Measurements from ENCODE around the gene CTSD. TPM values are rescaled to one million over a fixed set of nuclear protein-coding genes. Genes with fewer than 3 reads are reported as not detected.
A peak's percentile ranks its signal among the peaks of the same experiment; 100 is the strongest.

CTSD gene
- polyA plus RNA-seq, 1 of the 3 experiments (the other 2 are of a cell fraction) = 187 TPM

GRCh38 chr11:1749395-1750351 is 14.1 kb downstream of the CTSD start:
- no peak overlapping the region for H3K9ac ChIP-seq
- peaks cover 0 to 79% of the 10 kb centered on the region in 2 experiments; a peak in 1 of 4 replicates for H3K4me1 ChIP-seq (ENCODE audit: control insufficient read depth in 1 of 2, insufficient read depth in 2 of 2, low read depth in 1 of 2, low read length in 1 of 2)
- H3K9me2 ChIP-seq = no peaks in the 10 kb centered on the region
- no peaks in the 10 kb centered on the region for H3K79me2 ChIP-seq (ENCODE audit: insufficient read depth)
- H3K4me2 ChIP-seq = peak overlapping the region; percentile 71; the same call in 1 of the 2 replicates
- H3K4me3 ChIP-seq (ENCODE audit: low read depth in 2 of 2, low read length in 1 of 2) = peak overlapping the region in 1 of 2 experiments; percentile 50; a peak in 2 of 4 replicates
- no peak for DNase-seq
- H3K27me3 ChIP-seq (ENCODE audit: insufficient read depth) = no peaks in the 10 kb centered on the region
- WGBS (ENCODE audit: low lambda C conversion rate) = 72% methylated on average over 25 of the region's 25 CpGs
- H3K27ac ChIP-seq (ENCODE audit: low read depth in 2 of 2, low read length in 1 of 2) = peak overlapping the region in 1 of 2 experiments; percentile 92; a peak in 1 of 4 replicates
- no peak overlapping the region for H2AFZ ChIP-seq (ENCODE audit: low read depth)
- CTCF ChIA-PET = interaction anchor here (0.8 to 5.4 kb wide), 6 partner anchors 57 to 175 kb away, joined by 3 to 39 read pairs (median 4); partner anchors contain the start of gene SYT8
- peaks cover 7% of the 10 kb centered on the region for H3F3A ChIP-seq (replicated peaks; ENCODE audit: insufficient read depth)
- POLR2A ChIA-PET = interaction anchor here (1.0 to 1.7 kb wide), 2 partner anchors 13 to 56 kb away, joined by 3 to 5 read pairs; no protein-coding TSS in a partner anchor
- no peaks in the 10 kb centered on the region for H3K9me3 ChIP-seq
- no peak for TF ChIP-seq NFIC (IDR thresholded peaks at IDR 0.05; ENCODE audit: borderline replicate concordance)
- TF ChIP-seq EZH2phosphoT487 (IDR thresholded peaks at IDR 0.05; ENCODE audit: borderline replicate concordance, low read depth) = no peak
- peaks cover 0 to 8% of the 10 kb centered on the region in 2 experiments for H3K36me3 ChIP-seq (replicated peaks in 1 of 2; ENCODE audit: control insufficient read depth in 1 of 2, insufficient read depth in 2 of 2, low read length in 1 of 2)
- no peaks in the 10 kb centered on the region for H4K20me1 ChIP-seq (ENCODE audit: insufficient read depth)

GRCh38 chr11:1748636-1749394 is 14.9 kb downstream of the CTSD start:
- no peak overlapping the region for H3K9ac ChIP-seq
- no peak for TF ChIP-seq FOXJ3 (CRISPR knock-in tag; IDR thresholded peaks at IDR 0.05)
- no peak for TF ChIP-seq RAD21 (IDR thresholded peaks at IDR 0.05; ENCODE audit: low read length)
- no peak for TF ChIP-seq MEF2A (IDR thresholded peaks at IDR 0.05; ENCODE audit: borderline replicate concordance, low read depth)
- TF ChIP-seq TEAD4 (IDR thresholded peaks at IDR 0.05; ENCODE audit: borderline replicate concordance, insufficient read depth) = no peak
- no peak for TF ChIP-seq MXI1 (IDR thresholded peaks at IDR 0.05; ENCODE audit: low read depth, low read length)
- no peak for TF ChIP-seq TCF12 (IDR thresholded peaks at IDR 0.05)
- no peak for TF ChIP-seq GATA2 (CRISPR knock-in tag; IDR thresholded peaks at IDR 0.05)
- no peak for TF ChIP-seq GABPA (IDR thresholded peaks at IDR 0.05; ENCODE audit: low read depth)
- TF ChIP-seq TAF1 (IDR thresholded peaks at IDR 0.05; ENCODE audit: borderline replicate concordance, low read depth, low read length) = no peak
- TF ChIP-seq SMC3 (IDR thresholded peaks at IDR 0.05; ENCODE audit: low read depth, low read length) = no peak
- TF ChIP-seq, protein P1, sequence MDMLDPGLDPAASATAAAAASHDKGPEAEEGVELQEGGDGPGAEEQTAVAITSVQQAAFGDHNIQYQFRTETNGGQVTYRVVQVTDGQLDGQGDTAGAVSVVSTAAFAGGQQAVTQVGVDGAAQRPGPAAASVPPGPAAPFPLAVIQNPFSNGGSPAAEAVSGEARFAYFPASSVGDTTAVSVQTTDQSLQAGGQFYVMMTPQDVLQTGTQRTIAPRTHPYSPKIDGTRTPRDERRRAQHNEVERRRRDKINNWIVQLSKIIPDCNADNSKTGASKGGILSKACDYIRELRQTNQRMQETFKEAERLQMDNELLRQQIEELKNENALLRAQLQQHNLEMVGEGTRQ (IDR thresholded peaks at IDR 0.05; ENCODE audit: borderline replicate concordance, low read depth, low read length) = no peak
- no peak for TF ChIP-seq POLR2AphosphoS5 (IDR thresholded peaks at IDR 0.05; ENCODE audit: low read depth, low read length)
- TF ChIP-seq RFX5 (IDR thresholded peaks at IDR 0.05; ENCODE audit: low read length) = no peak
- TF ChIP-seq, protein P2, sequence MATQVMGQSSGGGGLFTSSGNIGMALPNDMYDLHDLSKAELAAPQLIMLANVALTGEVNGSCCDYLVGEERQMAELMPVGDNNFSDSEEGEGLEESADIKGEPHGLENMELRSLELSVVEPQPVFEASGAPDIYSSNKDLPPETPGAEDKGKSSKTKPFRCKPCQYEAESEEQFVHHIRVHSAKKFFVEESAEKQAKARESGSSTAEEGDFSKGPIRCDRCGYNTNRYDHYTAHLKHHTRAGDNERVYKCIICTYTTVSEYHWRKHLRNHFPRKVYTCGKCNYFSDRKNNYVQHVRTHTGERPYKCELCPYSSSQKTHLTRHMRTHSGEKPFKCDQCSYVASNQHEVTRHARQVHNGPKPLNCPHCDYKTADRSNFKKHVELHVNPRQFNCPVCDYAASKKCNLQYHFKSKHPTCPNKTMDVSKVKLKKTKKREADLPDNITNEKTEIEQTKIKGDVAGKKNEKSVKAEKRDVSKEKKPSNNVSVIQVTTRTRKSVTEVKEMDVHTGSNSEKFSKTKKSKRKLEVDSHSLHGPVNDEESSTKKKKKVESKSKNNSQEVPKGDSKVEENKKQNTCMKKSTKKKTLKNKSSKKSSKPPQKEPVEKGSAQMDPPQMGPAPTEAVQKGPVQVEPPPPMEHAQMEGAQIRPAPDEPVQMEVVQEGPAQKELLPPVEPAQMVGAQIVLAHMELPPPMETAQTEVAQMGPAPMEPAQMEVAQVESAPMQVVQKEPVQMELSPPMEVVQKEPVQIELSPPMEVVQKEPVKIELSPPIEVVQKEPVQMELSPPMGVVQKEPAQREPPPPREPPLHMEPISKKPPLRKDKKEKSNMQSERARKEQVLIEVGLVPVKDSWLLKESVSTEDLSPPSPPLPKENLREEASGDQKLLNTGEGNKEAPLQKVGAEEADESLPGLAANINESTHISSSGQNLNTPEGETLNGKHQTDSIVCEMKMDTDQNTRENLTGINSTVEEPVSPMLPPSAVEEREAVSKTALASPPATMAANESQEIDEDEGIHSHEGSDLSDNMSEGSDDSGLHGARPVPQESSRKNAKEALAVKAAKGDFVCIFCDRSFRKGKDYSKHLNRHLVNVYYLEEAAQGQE (IDR thresholded peaks at IDR 0.05; ENCODE audit: low read depth, low read length) = no peak
- no peak for TF ChIP-seq USF1 (IDR thresholded peaks at IDR 0.05; ENCODE audit: borderline replicate concordance, low read depth)
- no peak for TF ChIP-seq SIN3A (IDR thresholded peaks at IDR 0.05; ENCODE audit: borderline replicate concordance, low read depth, low read length)
- no peak for TF ChIP-seq FOSL2 (IDR thresholded peaks at IDR 0.05; ENCODE audit: borderline replicate concordance, low read depth)

More at GRCh38 chr11:1748636-1749394, 14.9 kb downstream of the CTSD start:
- H3K27ac ChIP-seq (ENCODE audit: low read depth in 2 of 2, low read length in 1 of 2) = peak overlapping the region in 1 of 2 experiments; percentile 92; a peak in 1 of 4 replicates
- H3K9me3 ChIP-seq = no peaks in the 10 kb centered on the region
- H2AFZ ChIP-seq (ENCODE audit: low read depth) = no peak overlapping the region
- H3K79me2 ChIP-seq (ENCODE audit: insufficient read depth) = no peaks in the 10 kb centered on the region
- H3K9me2 ChIP-seq = no peaks in the 10 kb centered on the region
- no peaks in the 10 kb centered on the region for H3K27me3 ChIP-seq (ENCODE audit: insufficient read depth)
- peak; percentile 85 for DNase-seq
- H3F3A ChIP-seq (replicated peaks; ENCODE audit: insufficient read depth) = peaks cover 7% of the 10 kb centered on the region
- ChIA-PET CTCF (interaction anchor here (0.8 to 5.4 kb wide), 7 partner anchors 56 to 133 kb away, joined by 3 to 39 read pairs (median 4); partner anchors contain the start of gene SYT8), POLR2A (interaction anchor here (1.0 to 1.7 kb wide), 2 partner anchors 14 to 55 kb away, joined by 3 to 5 read pairs; no protein-coding TSS in a partner anchor)
- H4K20me1 ChIP-seq (ENCODE audit: insufficient read depth) = no peaks in the 10 kb centered on the region
- peak overlapping the region in 1 of 2 experiments; percentile 50; a peak in 2 of 4 replicates for H3K4me3 ChIP-seq (ENCODE audit: low read depth in 2 of 2, low read length in 1 of 2)
- peaks cover 0 to 88% of the 10 kb centered on the region in 2 experiments; a peak in 1 of 4 replicates for H3K4me1 ChIP-seq (ENCODE audit: control insufficient read depth in 1 of 2, insufficient read depth in 2 of 2, low read depth in 1 of 2, low read length in 1 of 2)
- 12% methylated on average over 22 of the region's 84 CpGs for WGBS (ENCODE audit: low lambda C conversion rate)
- peaks cover 0 to 8% of the 10 kb centered on the region in 2 experiments for H3K36me3 ChIP-seq (replicated peaks in 1 of 2; ENCODE audit: control insufficient read depth in 1 of 2, insufficient read depth in 2 of 2, low read length in 1 of 2)
- H3K4me2 ChIP-seq = peak overlapping the region; percentile 71; the same call in 1 of the 2 replicates
